H9 (cell line): ENCODE data around the gene CMSS1. TPM values are rescaled to one million over a fixed set of nuclear protein-coding genes. Genes with fewer than 3 reads are reported as not detected.

Experiments used
- DNase-seq: peaks from one replicate; pipeline ENCODE4 v3.0.0-alpha.2; 2017
- H2AFZ ChIP-seq: one replicate; pipeline ENCODE4 v1.6.1; 2013; ENCODE audit warnings: mild to moderate bottlenecking, low read length, control low read depth, moderate library complexity
- H2AK5ac ChIP-seq: 2 replicates; pipeline ENCODE4 v1.6.1; 2013; ENCODE audit warnings: low read length, control low read depth, mixed read lengths; ENCODE audit not compliant: insufficient read length
- H2BK120ac ChIP-seq: one replicate; pipeline ENCODE4 v1.6.1; 2013; ENCODE audit warnings: low read depth, mild to moderate bottlenecking, low read length, control low read depth, inconsistent platforms; ENCODE audit not compliant: poor library complexity, severe bottlenecking
- H2BK12ac ChIP-seq: 2 replicates; pipeline ENCODE4 v1.6.1; 2013; ENCODE audit warnings: low read length, control low read depth, mixed read lengths, low read depth; ENCODE audit not compliant: insufficient read length
- H2BK15ac ChIP-seq: 2 replicates; pipeline ENCODE4 v1.6.1; 2013; ENCODE audit warnings: low read depth, low read length, control low read depth
- H2BK20ac ChIP-seq: one replicate; pipeline ENCODE4 v1.6.1; 2013; ENCODE audit warnings: low read depth, mild to moderate bottlenecking, low read length, control low read depth, inconsistent platforms; ENCODE audit not compliant: poor library complexity, severe bottlenecking
- H2BK5ac ChIP-seq: 2 replicates; pipeline ENCODE4 v1.6.1; 2013; ENCODE audit warnings: low read length, control low read depth, mixed read lengths; ENCODE audit not compliant: insufficient read length
- H3K14ac ChIP-seq: 2 replicates; pipeline ENCODE4 v1.6.1; 2013; ENCODE audit warnings: low read length, control low read depth; ENCODE audit not compliant: insufficient read depth
- H3K18ac ChIP-seq: 2 replicates; pipeline ENCODE4 v1.6.1; 2013; ENCODE audit warnings: low read depth, mild to moderate bottlenecking, mixed read lengths, low read length, control low read depth; ENCODE audit not compliant: insufficient read length
- H3K23ac ChIP-seq: 2 replicates; pipeline ENCODE4 v1.6.1; 2013; ENCODE audit warnings: low read length, control low read depth, mixed read lengths, low read depth; ENCODE audit not compliant: insufficient read length
- H3K23me2 ChIP-seq: 2 replicates; pipeline ENCODE4 v1.6.1; 2013; ENCODE audit warnings: low read depth, mild to moderate bottlenecking, mixed read lengths, low read length, control low read depth; ENCODE audit not compliant: insufficient read length, poor library complexity, severe bottlenecking
- H3K27ac ChIP-seq: 2 replicates; pipeline ENCODE4 v1.5.1; 2013; ENCODE audit warnings: low read length, control low read depth, mixed read lengths, low read depth; ENCODE audit not compliant: insufficient read length
- H3K27me3 ChIP-seq: 2 replicates; pipeline ENCODE4 v1.6.1; 2013; ENCODE audit warnings: low read length, control low read depth, inconsistent platforms; ENCODE audit not compliant: insufficient read depth
- H3K4ac ChIP-seq: 2 replicates; pipeline ENCODE4 v1.6.1; 2013; ENCODE audit warnings: low read depth, mild to moderate bottlenecking, control low read depth, inconsistent platforms, low read length, moderate library complexity
- H3K4me1 ChIP-seq: 2 replicates; pipeline ENCODE4 v1.6.1; 2013; ENCODE audit warnings: low read length, control low read depth, inconsistent platforms; ENCODE audit not compliant: insufficient read depth
- H3K4me2 ChIP-seq: 2 replicates; pipeline ENCODE4 v1.6.1; 2013; ENCODE audit warnings: low read length, control low read depth, mixed read lengths; ENCODE audit not compliant: insufficient read length, insufficient read depth
- H3K56ac ChIP-seq: 2 replicates; pipeline ENCODE4 v1.6.1; 2013; ENCODE audit warnings: low read depth, mild to moderate bottlenecking, mixed read lengths, low read length, control low read depth; ENCODE audit not compliant: insufficient read length
- H3K79me1 ChIP-seq: 2 replicates; pipeline ENCODE4 v1.6.1; 2013; ENCODE audit warnings: low read depth, mild to moderate bottlenecking, moderate library complexity, low read length, control low read depth, inconsistent platforms; ENCODE audit not compliant: insufficient read depth, poor library complexity, severe bottlenecking
- H3K79me2 ChIP-seq: 2 replicates; pipeline ENCODE4 v1.6.1; 2013; ENCODE audit warnings: low read length, control low read depth, inconsistent platforms; ENCODE audit not compliant: insufficient read depth
- H3K9ac ChIP-seq: 2 replicates; pipeline ENCODE4 v1.6.1; 2013; ENCODE audit warnings: low read length, control low read depth, mixed read lengths; ENCODE audit not compliant: insufficient read length; ENCODE audit errors: extremely low read depth
- H3K9me3 ChIP-seq: one replicate; pipeline ENCODE4 v1.6.1; 2013; ENCODE audit warnings: low read depth, low read length, inconsistent platforms; ENCODE audit not compliant: control insufficient read depth
- H3T11ph ChIP-seq: one replicate; pipeline ENCODE4 v1.6.1; 2013; ENCODE audit warnings: mild to moderate bottlenecking, low read length, control low read depth, inconsistent platforms
- H4K20me1 ChIP-seq: one replicate; pipeline ENCODE4 v1.6.1; 2013; ENCODE audit not compliant: control insufficient read depth, insufficient read length, insufficient read depth
- H4K5ac ChIP-seq: 2 replicates; pipeline ENCODE4 v1.6.1; 2013; ENCODE audit warnings: low read depth, mild to moderate bottlenecking, mixed read lengths, low read length, control low read depth; ENCODE audit not compliant: insufficient read length
- H4K8ac ChIP-seq: replicated peaks from 2 replicates; pipeline ENCODE4 v1.6.1; 2013; ENCODE audit warnings: low read length, control low read depth, mixed read lengths, low read depth; ENCODE audit not compliant: insufficient read length
- H4K91ac ChIP-seq: 2 replicates; pipeline ENCODE4 v1.6.1; 2013; ENCODE audit warnings: low read depth, mild to moderate bottlenecking, moderate library complexity, mixed read lengths, low read length, control low read depth; ENCODE audit not compliant: insufficient read length
- H3K27ac Mint-ChIP-seq, 3 experiments: 2 replicates in 2 of 3; 3 replicates in 1 of 3; pipeline ENCODE4 v1.8.0; 2020 to 2021; ENCODE audit warnings: mixed read lengths in 3 of 3, mild to moderate bottlenecking in 1 of 3, moderate library complexity in 1 of 3
- H3K27me3 Mint-ChIP-seq: 2 replicates; pipeline ENCODE4 v1.8.0; 2021; ENCODE audit warnings: low read depth, mild to moderate bottlenecking, moderate library complexity, mixed read lengths
- H3K36me3 Mint-ChIP-seq, 3 experiments: 2 replicates in 2 of 3; 3 replicates in 1 of 3; pipeline ENCODE4 v1.8.0; 2020 to 2021; ENCODE audit warnings: low read depth in 3 of 3, mixed read lengths in 3 of 3; ENCODE audit not compliant: insufficient read depth in 1 of 3
- H3K4me1 Mint-ChIP-seq, 2 experiments: 2 replicates each; pipeline ENCODE4 v1.8.0; 2020; ENCODE audit warnings: mixed read lengths in 2 of 2
- H3K4me3 Mint-ChIP-seq, 2 experiments: 2 replicates in 1 of 2; 3 replicates in 1 of 2; pipeline ENCODE4 v1.8.0; 2020 to 2021; ENCODE audit warnings: mild to moderate bottlenecking in 2 of 2, mixed read lengths in 2 of 2, moderate library complexity in 1 of 2
- H3K9me3 Mint-ChIP-seq, 2 experiments: 2 replicates in 1 of 2; 3 replicates in 1 of 2; pipeline ENCODE4 v1.8.0; 2020; ENCODE audit warnings: mild to moderate bottlenecking in 2 of 2, mixed read lengths in 2 of 2, moderate library complexity in 1 of 2
- CTCF ChIP-seq: fragments of 200-600 bp; sonication (generic); conservative IDR thresholded peaks from 3 replicates; pipeline ENCODE4 v1.8.0; 2021; ENCODE audit warnings: antibody characterized with exemption, mild to moderate bottlenecking
- WGBS: extraction: QIAGEN DNeasy Blood & Tissue Kit; methylation state at CpG from one replicate; pipeline ENCODE4 v1.1.7; 2013; ENCODE audit warnings: missing lambda C conversion rate, low lambda C conversion rate, mixed read lengths; ENCODE audit not compliant: insufficient read length; ENCODE audit errors: extremely low coverage; 5-methylcytosine and 5-hydroxymethylcytosine counted together
- total RNA-seq: library from RNA; stranded (reverse); gene quantifications from 2 replicates; pipeline ENCODE4 v1.2.1, GENCODE V29; 2021

Gene CMSS1
- total RNA-seq, 1 experiment from 2014 or later = 61.8 TPM

- Histone ChIP-seq H3K4me2 (no peak overlapping the region), H4K91ac (no peak overlapping the region), H3K27ac (no peak overlapping the region), H2AK5ac (no peak overlapping the region), H3K56ac (no peak overlapping the region), H2BK120ac (no peak overlapping the region), H4K20me1 (no peaks in the 10 kb centered on the region), H3K9ac (no peak overlapping the region), H3T11ph (no peak overlapping the region), H3K4me1 (no peaks in the 10 kb centered on the region), H2BK20ac (no peak overlapping the region), H3K23me2 (no peaks in the 10 kb centered on the region), H3K23ac (no peak overlapping the region), H3K9me3 (no peaks in the 10 kb centered on the region), H3K27me3 (no peaks in the 10 kb centered on the region), H4K5ac (no peak overlapping the region), H2AFZ (no peak overlapping the region), H4K8ac (no peak overlapping the region), H2BK5ac (no peak overlapping the region), H2BK12ac (no peak overlapping the region), H2BK15ac (no peak overlapping the region), H3K4ac (no peak overlapping the region), H3K79me1 (no peaks in the 10 kb centered on the region), H3K14ac (no peak overlapping the region), H3K18ac (no peak overlapping the region), H3K79me2 (no peaks in the 10 kb centered on the region)
- WGBS = no CpG with 5 or more reads among the region's 3 CpGs
- no peaks in the 10 kb centered on the region for H3K4me1 Mint-ChIP-seq
- no peaks in the 10 kb centered on the region; the same call in none of the 2 replicates for H3K27me3 Mint-ChIP-seq
- no peak overlapping the region for H3K4me3 Mint-ChIP-seq
- peak; percentile 66 for TF ChIP-seq CTCF
- H3K9me3 Mint-ChIP-seq = no peaks in the 10 kb centered on the region
- no peaks in the 10 kb centered on the region for H3K36me3 Mint-ChIP-seq
- no peak overlapping the region for H3K27ac Mint-ChIP-seq
- DNase-seq = no peak
These were observed 28.5 kb upstream of the CMSS1 start for GRCh38 chr3:99789011-99789721.
